COLO668 (cell line): ENCODE data around the gene SLF1.

Experiments used
- DNase-seq: peaks from one replicate; lab custom pipeline; 2025; ENCODE audit not compliant: unreplicated experiment; lab: John Stamatoyannopoulos, UW

The SLF1 gene

DNA sequence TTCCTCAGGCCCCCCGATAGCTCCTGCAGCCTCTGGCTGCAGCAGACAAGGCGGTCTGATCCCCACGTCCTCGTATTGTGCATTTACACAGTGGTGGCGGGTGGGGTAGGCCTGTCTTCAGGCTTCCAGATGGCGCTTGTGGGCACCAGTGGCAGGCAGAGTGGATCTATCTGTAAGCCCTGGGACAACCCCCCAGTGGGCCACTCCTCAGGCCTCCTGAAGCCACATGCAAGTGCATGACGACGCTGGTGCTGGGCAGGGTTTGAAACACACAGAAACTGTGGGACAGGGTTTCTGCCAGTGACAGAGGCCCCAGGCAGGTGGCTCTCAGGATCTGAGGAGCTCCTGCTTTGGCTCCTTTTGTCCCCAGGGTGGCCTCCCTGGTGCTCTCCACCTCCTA lies 42.0 kb downstream of the SLF1 start:
- DNase-seq = no peak

DNA sequence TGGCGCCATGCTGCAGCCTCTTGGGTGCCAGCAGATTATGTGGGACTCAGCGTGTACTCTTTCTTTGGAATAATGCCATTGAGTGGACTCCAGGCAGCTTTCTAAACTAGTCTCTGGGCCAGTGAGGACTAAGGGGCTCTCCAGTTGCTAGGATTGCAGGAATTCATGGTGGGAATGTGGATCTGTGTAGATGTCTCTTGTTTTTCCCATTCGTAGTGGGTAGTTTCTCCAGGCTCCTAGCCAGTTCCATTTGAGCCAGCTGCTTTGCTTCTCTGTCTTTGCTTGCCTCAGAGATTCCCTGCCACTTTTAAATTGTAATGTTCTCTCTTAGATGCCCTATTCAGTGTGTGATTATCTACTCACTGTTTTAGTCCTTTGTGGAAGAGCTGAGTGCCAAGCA lies 42.6 kb downstream of the SLF1 start:
- DNase-seq = no peak

DNA sequence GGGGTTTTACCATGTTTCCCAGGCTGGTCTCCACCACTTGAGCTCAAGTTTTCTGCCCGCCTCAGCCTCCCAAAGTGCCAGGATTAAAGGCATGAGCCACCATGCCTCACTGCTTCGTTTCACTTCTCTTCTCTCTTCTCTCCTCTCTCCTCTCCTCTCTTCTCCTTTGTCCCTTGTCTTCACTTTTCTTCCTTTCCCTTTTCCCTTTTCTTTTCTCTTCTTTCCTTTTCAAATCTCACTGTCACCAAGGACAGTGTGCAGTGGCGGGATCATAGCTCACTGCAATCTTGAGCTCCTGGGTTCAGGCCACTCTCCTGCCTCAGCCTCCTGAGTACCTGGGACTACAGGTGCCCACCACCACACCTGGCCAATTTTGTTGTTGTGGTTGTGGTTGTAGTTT lies 49.5 kb downstream of the SLF1 start:
- no peak for DNase-seq

DNA sequence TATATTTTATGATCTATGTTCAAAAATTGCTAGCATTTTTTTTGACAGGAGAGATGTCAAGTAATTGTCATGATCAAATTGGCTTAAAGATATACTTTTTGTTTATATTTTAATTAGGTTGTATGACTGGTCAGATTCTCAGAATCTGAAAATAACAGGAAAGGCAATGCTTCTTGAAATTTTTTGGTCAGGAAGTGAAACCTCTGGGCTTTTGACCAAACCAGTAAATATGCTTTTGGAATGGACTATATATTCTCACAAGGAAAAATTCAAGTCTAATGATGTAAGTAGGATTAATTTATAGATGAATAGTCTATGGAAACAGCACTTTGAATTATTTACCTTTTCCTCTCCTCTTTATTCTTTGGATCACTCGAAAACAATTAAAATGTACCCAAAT lies 52.3 kb downstream of the SLF1 start:
- DNase-seq = no peak

DNA sequence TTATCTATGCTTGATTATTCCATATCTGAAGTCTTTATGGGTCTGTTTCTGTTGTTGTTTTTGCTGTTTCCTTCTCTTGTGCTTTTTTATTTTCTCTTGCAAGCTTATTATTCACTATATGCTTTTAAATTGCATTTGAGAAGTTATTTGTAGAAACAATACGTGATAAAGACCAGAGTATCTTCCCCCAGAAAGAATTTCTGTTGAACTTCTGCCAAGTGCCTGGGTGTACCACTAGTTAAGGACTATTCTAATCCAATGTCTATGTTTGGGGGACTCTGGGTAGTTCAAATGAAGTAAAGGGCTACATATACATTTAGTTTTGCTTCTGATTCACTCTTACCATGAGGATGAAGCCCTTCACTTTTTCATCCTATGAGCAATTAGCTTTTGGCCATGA lies 54.3 kb downstream of the SLF1 start:
- no peak for DNase-seq

DNA sequence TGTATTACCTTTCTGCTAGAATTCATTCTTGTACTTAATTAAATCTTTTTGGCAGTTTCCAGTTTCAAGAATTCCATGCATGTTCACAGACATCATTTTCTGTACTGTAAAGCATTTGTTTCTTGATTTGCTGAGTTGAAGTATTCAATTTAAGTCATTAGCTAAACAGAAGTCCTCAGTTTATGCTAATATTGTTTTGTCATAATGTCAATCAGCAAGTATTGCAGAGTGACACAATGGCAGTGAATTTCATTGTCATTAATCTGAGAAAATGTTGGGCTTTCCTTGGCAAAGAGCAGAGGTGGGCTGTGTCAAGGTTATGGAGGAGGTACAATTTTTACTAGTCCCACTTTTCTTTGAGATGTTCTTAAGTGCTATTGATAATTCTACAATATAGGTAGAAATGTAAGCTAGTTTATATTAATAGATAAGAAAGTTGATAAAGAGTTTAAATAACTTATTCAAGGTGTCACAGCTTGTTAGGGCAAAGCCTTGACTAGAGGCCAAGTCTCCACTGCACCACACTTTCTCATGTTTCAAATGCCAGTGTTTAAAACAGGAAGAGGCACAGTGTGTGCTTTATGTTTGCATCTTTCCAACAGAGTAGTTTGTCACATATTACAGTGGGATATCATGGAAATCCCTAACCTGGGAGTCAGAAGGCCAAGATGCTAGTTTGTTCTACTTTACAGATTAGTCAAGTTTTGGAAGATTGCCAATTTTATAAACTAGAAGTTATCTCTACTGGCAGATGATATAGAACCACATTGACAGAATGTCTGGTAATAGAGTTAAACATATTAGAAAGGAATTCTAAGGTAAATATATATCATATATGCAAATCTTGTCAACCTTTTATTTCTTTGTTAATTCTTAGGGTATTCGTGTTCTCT lies 56.3 kb downstream of the SLF1 start:
- DNase-seq = no peak

DNA sequence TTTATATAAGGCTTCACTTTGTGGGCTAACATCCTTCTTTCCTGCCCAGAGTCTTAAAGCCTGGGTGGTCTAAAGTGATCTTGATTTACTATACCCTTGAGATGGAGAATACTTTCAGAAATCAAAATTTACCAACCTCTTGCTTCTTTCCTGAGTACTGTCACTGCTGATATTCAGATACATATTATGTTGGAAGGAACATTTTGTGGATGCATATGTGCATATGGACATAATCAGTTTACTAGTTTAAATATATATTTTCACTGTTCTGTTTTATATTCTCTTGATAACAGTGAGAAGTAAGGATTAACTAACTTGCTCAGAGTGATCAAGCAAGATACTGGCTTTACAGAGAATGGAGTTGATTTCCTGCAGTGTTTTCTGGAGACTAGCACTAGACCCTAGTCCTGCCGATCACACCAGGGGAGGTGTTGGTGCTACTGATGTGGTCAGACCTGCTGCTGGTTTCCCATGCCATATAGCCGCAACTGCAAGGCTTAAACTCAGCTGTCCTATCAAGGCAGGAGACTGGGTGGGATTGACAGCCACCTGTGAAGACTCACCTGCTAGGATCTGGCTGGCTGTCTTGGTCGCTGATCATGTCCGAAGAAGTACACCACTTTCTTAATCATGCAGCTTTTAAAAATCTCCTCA lies 57.6 kb downstream of the SLF1 start:
- DNase-seq = no peak

DNA sequence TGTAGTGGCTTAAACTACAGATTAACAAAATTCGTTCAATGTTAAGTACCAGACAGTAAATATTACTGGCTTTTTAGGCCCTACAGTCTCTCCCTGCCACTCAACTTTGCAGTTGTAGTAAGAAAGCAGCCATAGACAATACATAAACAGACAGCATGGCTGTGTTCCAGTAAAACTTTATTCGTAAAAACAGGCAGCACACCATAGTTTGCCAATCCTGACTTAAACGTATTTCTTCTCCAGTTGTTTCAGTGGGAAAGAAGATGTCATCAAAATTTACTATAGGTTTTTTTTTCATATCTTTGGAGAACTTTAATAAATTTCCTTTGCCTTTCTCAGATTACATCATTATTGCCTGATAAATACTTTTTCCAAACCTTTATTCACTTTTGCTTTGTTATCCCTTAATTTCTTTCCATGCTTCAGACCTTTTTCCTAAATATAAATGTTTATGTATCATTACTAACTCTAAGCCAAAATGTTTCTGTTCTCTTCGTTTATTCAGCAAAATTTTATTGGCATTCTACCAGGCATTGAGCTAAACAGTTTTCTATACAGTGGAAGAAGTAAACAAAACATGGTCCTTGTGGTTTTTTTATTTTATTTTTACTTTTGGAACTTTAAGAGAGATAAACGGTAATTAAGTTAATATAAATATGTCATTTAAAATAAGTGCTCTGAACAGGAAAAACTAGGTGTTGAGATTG lies 64.5 kb downstream of the SLF1 start:
- DNase-seq = no peak

DNA sequence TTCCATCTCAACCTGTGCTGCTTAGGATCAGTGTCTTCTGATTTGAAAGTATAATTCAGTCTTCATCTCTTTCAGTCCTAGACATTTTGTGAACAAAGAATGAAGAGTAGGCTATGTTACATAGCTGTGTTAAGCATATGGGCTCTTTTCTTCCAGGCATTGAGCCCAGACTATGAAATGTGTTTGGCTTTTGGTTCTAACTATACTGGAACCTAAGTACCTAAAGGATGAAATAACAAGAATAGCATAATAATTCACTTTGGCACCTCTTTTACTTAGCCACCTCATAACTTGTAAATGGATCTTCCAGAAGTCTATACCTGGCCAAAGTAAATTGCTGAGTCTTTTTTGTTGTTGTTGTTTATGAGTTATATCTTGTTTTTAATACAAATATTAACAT lies 71.4 kb downstream of the SLF1 start:
- no peak for DNase-seq

DNA sequence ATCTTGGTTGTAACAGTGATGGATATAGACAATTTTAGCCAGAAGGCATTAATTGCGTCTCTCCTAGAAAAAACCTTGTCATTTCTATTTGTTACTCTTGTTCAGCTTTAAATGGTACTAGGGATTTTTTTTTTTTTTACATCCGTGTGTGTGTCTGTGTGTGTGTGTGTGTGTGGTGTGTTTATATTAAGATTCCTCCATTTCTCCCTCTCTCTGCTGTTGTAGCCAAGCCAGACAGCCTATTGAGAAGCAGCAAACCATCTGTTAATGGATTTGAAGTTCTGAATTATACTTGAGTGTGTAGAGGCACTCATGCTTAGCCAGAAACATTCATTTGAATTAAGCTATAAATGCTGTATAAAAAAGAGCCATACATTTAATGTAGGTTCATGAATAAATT lies 72.3 kb downstream of the SLF1 start:
- DNase-seq = no peak

DNA sequence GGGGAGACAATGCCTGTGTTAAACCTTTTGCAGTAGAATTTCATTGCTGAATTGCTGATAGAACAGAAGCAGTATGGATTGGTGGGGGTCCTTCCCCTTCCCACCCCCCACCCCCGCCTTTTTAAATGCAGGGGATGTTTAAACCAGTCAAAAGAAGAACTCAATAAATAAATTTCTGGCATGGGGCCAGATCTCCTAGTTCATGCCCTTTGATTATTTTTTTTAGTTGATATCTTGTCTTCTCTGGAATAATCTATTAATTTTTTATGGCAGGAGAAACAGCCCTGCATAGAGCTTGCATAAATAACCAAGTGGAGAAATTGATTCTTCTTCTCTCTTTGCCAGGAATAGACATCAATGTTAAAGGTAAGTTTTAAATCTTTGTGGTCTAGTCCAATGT lies 72.8 kb downstream of the SLF1 start:
- DNase-seq = no peak

DNA sequence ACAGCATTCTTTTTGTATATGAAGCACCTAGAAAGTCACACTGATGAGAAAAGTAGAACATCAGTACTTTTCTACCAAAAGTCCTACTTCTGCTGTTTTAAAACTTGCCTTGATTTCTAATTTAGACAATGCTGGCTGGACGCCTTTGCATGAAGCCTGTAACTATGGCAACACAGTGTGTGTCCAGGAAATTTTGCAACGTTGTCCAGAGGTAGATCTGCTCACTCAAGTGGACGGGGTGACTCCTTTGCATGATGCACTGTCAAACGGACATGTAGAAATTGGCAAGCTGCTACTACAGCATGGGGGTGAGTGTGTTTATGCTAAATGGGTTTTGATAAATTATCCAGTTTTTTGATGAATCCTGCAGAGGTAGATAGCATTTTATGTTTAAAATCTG lies 73.5 kb downstream of the SLF1 start:
- DNase-seq = no peak

DNA sequence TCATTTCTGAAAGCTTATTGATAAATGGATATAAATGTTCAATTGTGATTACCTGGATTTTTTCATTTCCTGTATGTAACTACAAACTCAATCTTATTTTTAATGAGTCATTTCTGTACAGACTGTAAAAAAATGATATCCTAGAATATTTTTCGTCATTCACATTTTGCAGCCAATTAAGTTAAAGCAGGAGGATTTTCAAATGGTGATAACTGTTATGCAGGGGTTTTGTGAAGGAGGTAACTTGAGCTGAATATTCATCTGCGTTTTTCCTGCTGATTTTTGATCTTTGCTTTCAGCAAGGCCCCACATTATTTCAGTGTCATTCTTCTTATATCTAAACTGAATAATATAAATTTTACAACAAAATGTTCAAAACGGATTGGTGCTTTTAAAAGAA lies 74.1 kb downstream of the SLF1 start:
- no peak for DNase-seq

DNA sequence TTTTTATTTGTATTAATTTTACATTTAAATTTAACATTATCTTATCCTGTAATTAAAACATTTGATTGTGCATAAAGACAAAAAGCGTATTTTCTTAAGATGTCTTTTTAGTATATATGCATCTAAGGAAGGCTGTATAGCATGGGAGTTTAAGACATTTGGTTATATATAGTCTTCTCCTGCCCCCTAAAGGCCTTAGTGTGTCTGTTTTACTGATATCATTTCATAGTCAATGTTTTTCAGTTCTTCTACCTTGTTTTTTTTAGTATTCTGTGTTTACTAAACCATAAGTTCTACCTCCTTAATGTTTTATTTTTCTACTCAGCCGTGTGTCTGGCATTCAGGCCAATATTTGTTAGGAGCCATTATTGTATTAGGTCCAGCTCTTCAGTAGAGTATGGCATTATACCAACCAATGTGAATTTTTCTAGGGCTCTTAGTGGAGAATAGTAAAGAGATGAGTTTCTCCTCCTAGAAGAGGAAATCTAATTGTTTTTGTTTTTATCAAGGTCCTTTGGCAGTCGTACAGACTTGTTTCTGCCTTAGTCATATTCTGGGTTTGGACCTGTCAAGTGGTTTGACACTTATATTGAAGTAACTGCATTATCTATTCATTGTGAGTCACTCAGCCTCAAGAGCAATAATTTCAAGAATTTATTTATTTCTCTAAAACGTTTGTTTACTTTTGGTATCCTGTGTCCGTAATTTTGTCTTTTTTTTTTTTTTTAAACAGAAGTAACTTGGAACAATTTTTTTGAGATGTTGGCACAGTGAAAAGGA lies 74.8 kb downstream of the SLF1 start:
- DNase-seq = no peak

DNA sequence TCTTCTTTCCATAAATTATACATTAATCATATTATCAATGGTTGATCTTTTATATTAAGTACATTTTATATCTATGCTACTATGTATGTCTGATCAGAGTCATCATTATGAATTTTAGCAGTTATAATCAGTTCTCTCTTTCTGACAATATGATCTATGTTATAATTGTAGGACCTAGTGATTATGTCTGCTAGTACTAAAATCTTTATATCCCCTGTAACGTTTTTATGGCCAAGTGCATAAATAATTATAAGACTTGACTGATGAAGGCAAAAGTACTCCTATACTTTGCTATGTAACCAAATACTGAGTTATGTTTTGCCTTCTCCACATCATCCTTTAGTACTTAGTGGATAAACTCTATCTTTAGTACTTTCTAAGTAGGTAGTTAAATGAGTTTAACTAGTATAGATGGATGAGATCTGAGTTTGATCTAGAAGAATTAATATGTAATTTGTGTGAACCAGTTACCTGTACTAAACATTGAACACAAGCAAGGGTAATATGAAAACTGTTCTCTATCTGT lies 75.4 kb downstream of the SLF1 start:
- no peak for DNase-seq

DNA sequence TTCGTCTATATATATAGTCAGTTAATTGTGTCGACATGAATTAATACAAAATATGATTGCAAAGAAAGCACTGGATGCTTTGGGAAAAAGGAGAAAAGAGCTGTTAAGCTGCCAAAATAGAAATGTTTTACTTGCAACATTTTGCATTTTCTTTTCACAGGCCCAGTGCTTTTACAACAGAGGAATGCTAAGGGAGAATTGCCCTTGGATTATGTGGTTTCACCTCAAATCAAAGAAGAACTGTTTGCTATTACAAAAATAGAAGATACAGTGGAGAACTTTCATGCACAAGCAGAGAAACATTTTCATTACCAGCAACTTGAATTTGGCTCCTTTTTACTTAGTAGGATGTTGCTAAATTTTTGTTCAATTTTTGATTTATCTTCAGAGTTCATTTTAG lies 76.2 kb downstream of the SLF1 start:
- no peak for DNase-seq

DNA sequence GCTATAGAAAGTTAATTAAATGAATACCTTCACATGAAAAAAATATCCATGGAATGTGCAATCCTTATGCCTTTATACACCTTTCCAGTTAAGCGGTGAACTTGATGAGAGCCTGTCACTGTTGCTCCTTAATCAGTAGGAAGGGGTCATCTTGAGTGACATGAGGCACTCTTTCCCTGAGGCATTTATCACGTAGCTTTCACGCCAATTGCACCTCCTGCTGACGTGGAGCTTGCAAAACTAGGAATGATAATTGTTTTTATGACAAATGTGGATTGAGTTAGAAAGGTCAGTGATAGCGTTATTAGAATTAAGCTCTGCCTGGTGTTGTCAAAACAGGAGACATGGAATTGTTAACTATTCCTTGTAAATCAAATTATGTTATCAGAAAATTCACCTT lies 79.7 kb downstream of the SLF1 start:
- DNase-seq = no peak

DNA sequence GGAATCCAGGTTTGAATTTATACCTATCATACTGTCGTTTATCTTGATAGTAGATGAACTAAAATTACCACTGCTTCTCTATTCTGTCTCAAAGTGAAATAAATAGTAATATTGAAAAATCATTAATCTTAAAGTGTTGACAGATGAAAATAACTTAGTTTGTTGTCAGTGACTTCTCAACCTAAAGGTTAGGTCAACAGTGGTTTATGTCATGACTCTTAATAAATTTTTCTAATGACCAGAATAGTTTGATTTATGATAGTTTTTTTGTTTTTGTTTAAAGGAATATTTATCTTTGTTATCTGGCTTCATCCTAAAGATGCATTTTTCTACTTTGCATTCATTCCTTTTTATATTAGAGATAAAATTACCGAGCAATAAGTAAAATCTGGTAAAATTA lies 81.1 kb downstream of the SLF1 start:
- DNase-seq = no peak

DNA sequence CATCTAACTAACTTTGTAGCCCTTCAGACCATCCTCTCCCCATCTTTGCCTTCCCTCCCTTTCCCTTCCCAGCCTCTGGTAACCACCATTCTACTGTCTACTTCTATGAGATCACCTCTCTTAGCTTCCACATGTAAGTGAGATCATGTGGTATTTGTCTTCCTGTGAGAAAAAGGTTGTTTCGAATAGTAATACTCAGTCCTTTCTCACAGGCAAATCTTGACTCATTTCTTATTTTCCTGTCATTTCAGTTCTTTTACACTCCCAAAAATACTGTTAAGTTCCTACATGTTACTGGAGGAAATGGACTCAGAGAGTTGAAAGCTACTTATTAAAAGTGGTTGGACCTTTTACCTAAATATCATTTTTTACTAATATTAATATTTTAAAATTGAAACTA lies 82.1 kb downstream of the SLF1 start:
- no peak for DNase-seq

DNA sequence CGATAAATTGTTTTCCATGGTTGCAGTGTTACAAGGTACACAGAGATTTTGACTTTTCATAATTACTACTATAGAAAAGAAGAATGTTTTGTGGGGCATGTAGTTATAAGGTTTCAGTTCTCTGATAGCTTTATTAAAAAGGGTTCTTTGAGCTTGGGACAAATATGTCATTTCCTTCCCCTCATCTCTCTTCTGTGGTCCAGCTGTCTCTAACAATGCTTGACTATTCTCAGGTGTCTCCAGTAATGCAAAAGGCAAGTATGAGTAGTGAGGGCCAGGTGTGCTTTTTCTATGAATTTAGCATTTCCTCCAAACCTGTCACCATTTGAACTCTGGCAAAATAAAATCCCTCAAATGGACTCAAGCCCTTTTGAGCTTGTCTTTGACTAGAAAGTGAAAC lies 84.3 kb downstream of the SLF1 start:
- no peak for DNase-seq

DNA sequence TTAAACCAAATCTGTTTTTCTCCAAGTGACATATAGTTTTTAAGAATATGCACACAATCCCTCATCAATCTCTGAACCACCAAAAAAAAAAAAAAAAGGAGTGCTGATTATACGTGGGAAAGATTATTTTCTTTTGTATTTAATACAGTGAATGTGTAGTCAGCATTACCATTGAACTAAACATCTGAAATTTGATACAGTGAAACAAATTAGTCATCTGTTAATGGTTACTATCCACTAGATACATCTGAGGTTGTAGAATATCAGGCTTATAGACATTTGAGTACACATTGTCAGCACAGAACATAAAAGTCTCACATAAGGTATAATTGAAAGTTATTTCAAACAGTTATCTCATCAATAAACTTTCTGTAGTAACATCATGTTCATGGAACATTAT lies 87.0 kb downstream of the SLF1 start:
- DNase-seq = no peak
